Measurements from ENCODE around the gene POLR3GL. TPM values are rescaled to one million over a fixed set of nuclear protein-coding genes. Genes with fewer than 3 reads are reported as not detected.

Gene POLR3GL
- total RNA-seq, 1 donor = 12.7 TPM

DNA sequence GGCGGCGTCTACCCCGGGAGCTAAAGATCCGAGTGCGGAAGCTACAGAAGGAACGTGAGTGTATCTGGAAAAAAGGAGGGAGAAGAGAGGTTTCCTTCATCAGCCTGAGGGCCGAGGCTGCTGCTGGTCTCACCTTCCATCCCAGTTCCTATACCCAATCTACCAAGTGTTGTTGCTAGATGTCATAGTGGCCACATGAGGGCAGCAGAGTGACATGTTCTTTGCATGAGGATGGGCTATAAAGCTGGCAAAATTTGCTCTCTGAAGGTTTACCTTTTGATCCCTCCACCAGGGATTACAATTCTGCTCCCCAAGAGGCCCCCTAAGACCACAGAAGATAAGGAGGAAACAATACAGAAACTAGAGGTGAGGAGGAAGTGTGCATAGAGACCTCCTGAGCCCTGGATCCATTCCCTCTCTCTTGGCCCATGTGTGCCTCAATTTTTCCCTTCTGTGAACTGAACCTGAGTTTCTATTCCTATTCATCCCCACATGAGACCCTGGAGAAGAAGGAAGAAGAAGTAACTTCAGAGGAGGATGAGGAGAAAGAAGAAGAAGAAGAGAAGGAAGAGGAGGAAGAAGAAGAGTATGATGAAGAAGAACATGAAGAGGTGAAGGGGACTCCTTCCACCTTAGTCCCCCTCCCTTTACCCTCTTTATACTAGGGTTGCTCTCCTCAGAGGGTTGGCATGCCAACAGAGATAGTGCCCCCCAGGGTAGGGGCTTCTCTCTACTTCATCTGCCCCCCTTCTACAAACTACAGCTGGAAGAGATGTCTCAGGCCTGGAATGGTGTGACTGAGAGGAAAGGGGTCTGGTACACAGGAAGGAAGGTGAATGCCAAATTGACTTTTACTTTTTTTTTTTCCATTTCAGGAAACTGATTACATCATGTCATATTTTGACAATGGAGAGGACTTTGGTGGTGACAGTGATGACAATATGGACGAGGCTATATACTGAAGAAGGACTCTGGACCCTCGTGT lies 13.3 kb downstream of the POLR3GL start:
- Histone ChIP-seq H3K4me3 (ENCODE audit: low read length) (no peak overlapping the region), H3K27me3 (ENCODE audit: insufficient read depth, low read length) (no peaks in the 10 kb centered on the region), H3K9me3 (ENCODE audit: low read depth, low read length) (no peaks in the 10 kb centered on the region)

DNA sequence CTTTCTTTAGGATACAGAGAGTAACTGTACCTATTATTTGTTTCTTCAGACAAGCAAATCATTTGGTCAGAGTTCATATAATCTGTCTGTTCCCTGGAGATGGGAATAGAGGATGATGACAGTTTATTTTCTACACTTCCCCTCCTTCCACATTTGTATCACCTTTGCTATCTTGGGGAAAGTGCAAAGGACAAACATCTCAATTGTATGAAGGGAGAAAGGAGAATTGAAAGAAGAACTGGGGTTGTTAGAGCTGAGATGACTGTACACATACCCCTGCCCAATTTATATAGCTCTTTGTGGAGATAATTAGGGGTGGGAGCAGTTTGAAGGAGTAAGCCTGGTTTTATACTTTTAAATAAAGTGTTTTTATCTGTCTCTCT lies 14.0 kb downstream of the POLR3GL start:
- H3K27me3 ChIP-seq (ENCODE audit: insufficient read depth, low read length) = no peaks in the 10 kb centered on the region
- peaks cover 66% of the 10 kb centered on the region for H3K4me1 ChIP-seq (ENCODE audit: insufficient read depth, low read length)
- H3K9me3 ChIP-seq (ENCODE audit: low read depth, low read length) = no peaks in the 10 kb centered on the region
- H3K4me3 ChIP-seq (ENCODE audit: low read length) = peak overlapping the region; percentile 0

More for the DNA sequence above, 13.3 kb downstream of the POLR3GL start:
- peaks cover 59% of the 10 kb centered on the region for H3K4me1 ChIP-seq (ENCODE audit: insufficient read depth, low read length)

DNA sequence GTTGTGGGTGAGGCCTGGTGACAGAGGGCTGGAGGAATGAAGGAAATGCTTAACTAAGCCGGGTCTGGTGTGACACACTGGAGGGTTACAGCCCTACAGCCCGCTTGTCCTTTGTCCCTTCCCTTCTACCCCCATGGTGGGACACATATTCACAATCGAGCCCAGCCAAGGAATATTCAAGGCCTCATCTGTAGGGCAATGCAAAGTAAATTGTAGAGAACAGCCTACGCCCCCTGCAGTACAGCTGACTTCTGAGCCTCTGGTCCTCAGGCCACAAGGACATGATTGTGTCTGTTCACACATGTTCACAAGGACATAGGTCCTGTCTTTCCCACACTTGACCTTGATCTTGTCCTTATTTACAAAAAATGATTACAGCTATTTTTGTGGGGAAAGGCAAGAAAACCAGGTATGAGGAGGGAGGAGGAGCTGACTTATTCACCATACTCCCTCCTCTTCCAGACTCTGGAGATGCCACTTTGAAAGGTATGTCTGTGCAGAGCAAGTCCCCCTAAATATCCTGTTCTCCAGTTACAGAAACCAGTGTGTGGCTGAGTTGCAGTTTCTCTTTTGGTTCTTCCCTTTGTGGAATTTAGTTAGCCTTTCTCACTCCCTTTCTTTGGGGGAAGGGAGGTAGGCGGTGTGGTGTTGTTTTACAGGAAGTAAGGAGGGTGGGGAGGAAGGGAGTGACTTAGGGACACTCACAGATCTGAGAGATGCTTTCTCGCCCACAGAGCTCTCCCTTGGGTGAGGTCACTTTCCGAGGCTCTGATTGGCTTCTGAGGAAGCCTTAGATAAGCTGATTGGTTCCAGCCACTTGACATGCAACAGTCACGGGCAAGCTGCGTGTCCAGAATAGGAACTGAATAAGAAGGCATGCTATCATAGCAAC lies 14.6 kb downstream of the POLR3GL start:
- H3K4me3 ChIP-seq (ENCODE audit: low read length) = peak overlapping the region; percentile 0

DNA sequence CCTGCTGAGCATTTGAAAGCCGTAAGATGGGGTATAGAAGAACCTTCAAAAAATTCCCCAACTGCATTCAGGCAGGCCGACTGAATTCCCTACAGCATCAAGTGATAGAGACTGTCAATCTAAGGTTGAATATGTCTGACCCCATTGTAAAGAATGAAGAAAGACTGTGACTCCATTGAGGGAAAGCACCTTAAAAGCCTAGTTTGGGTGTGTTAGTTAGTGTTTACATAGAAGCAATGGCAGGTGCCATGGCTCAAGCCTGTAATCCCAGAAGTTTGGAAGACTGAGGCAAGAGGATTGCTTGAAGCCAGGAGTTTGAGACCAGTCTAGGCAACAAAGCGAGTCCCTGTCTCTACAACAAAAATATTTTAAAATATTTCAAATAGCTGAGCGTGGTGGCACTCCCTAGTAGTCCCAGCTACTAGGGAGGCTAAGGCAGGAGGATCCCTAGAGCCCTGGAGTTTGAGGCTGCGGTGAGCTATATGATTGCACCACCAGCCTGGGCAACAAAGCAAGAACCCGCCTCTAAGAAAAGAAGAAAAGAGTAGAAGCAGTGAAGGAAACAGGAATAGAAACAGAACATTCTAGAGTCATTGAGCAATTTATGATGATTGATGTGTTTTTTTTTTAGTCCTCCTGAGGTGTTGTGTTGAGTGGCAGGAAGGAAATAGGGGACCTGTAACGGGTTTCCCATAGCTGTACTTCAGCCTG lies 15.4 kb downstream of the POLR3GL start:
- Histone ChIP-seq H3K4me3 (ENCODE audit: low read length) (peak overlapping the region; percentile 20), H3K4me1 (ENCODE audit: insufficient read depth, low read length) (peaks cover 80% of the 10 kb centered on the region), H3K9me3 (ENCODE audit: low read depth, low read length) (no peaks in the 10 kb centered on the region), H3K27me3 (ENCODE audit: insufficient read depth, low read length) (no peaks in the 10 kb centered on the region)

More for the DNA sequence above, 14.6 kb downstream of the POLR3GL start:
- Histone ChIP-seq H3K4me1 (ENCODE audit: insufficient read depth, low read length) (peaks cover 72% of the 10 kb centered on the region), H3K27me3 (ENCODE audit: insufficient read depth, low read length) (no peaks in the 10 kb centered on the region), H3K9me3 (ENCODE audit: low read depth, low read length) (no peaks in the 10 kb centered on the region)

DNA sequence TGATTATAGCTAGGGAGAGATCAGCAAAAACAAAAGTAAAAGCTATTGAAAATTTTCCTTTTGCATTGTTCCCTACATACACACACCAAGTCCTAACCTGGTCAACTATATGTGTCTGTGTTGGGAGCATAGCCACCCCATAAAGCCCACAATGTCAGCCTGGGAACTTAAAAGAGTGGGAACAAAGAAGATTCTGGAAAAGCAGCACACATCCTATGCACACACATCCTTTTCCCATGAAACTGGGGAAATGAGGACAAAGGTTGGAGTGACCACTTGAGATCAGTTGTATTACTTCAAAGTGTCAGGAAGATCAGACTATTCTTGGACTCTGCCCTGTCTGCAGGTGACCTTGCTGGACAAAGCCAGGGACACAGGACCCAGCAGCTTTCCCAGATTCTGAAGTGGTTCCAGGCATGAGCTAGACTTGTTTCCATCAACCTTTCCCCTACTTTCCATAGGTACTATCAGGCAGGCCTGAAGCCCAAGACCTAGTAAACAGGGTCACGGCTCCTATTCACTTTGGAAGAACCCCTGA lies 16.0 kb downstream of the POLR3GL start:
- H3K4me1 ChIP-seq (ENCODE audit: insufficient read depth, low read length) = peaks cover 87% of the 10 kb centered on the region
- H3K4me3 ChIP-seq (ENCODE audit: low read length) = no peak overlapping the region
- no peaks in the 10 kb centered on the region for H3K27me3 ChIP-seq (ENCODE audit: insufficient read depth, low read length)
- no peaks in the 10 kb centered on the region for H3K9me3 ChIP-seq (ENCODE audit: low read depth, low read length)

DNA sequence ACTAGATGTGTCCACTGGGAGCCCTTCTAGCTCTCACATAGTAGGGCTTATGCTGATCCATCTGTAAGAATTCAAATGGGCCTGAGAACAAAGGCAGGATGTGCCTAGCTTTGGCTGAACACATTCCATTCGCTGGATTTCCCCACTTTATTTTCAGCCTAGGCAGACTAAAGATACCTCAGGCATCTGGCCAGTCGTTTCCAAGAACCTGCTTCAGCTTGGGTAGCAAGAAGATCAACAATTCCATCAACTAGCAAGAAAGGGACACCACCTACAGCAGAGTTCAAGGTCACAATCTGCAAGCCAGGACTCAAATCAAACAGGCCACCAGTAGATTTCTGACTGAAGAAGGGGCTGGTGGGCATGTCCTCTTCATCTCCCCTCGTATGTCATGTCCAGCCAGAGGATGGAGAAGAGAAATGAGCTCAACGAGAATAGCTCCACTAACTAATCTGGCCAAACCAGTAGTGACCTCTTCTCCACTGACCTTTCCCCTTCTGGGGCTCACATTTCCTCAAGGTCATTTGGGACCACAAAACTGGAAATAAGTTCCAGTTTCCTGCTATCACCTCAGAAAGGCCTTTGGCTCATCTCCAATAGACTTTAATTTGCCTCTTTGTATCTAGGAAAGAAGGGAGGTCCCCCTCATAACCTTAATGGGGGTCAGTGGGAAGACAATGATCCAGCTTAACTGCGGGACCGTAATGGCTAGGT lies 17.7 kb downstream of the POLR3GL start:
- H3K4me3 ChIP-seq (ENCODE audit: low read length) = no peak overlapping the region
- no peaks in the 10 kb centered on the region for H3K9me3 ChIP-seq (ENCODE audit: low read depth, low read length)
- H3K27me3 ChIP-seq (ENCODE audit: insufficient read depth, low read length) = no peaks in the 10 kb centered on the region
- peaks cover 97% of the 10 kb centered on the region for H3K4me1 ChIP-seq (ENCODE audit: insufficient read depth, low read length)

DNA sequence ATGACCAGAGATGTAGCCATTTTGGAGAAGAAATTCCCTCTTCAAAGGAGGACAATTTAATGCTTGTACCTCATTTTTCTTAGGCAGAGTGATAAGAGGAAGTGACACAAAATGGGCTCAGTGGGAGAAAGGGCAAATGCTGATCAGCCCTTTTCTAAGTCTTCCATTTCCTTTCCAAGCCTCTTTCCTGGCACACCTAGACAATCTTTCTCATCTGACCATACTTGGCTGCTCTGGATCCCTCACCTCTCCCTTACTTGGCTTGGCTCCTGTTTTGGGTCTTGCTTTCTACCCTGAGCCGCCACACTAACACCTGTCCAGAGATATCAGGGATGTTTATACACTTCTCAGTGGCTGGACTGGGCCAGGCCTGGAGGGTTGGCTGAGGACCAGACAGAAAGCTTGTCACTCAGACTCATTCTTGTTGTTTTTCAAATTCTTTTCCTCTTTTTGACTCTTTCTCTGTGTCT lies 18.8 kb downstream of the POLR3GL start:
- no peak overlapping the region for H3K4me3 ChIP-seq (ENCODE audit: low read length)
- peaks cover 97% of the 10 kb centered on the region for H3K4me1 ChIP-seq (ENCODE audit: insufficient read depth, low read length)
- H3K27me3 ChIP-seq (ENCODE audit: insufficient read depth, low read length) = no peaks in the 10 kb centered on the region
- H3K9me3 ChIP-seq (ENCODE audit: low read depth, low read length) = no peaks in the 10 kb centered on the region

DNA sequence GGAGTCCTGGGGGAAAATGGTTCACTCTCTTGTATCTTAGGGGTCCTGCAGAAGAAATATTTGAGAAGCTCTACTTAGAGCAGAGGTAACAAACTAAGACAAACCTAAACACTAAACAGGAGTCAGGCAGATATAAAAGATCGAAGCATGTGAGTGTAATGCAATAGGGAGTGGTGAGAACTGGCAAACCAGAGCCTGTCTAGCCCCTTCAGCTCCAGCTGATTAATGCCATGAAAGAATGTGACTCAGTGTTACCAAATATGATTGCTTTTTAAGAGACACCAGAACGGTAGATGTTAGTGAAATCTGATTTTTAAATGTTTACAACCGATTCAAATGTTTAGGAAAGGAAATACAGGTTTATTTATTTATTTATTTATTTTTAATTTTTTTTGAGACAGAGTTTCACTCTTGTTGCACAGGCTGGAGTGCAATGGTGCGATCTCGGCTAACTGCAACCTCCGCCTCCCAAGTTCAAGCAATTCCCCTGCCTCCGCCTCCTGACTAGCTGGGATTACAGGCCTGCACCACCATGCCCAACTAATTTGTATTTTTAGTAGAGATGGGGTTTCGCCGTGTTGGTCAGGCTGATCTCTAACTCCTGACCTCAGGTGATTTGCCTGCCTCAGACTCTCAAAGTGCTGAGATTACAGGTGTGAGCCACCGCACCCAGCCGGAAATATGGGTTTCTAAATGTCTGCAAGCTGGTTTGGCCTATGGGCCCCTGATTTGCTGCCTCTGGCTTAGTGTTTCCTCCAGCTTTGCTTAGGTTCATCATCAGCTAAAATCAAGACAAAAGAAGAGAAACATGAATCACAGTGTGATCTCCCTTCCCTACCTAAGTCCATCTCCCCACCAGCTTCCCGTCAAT lies 19.7 kb downstream of the POLR3GL start:
- H3K4me3 ChIP-seq (ENCODE audit: low read length) = no peak overlapping the region
- H3K4me1 ChIP-seq (ENCODE audit: insufficient read depth, low read length) = peaks cover 96% of the 10 kb centered on the region
- no peaks in the 10 kb centered on the region for H3K27me3 ChIP-seq (ENCODE audit: insufficient read depth, low read length)
- H3K9me3 ChIP-seq (ENCODE audit: low read depth, low read length) = no peaks in the 10 kb centered on the region

DNA sequence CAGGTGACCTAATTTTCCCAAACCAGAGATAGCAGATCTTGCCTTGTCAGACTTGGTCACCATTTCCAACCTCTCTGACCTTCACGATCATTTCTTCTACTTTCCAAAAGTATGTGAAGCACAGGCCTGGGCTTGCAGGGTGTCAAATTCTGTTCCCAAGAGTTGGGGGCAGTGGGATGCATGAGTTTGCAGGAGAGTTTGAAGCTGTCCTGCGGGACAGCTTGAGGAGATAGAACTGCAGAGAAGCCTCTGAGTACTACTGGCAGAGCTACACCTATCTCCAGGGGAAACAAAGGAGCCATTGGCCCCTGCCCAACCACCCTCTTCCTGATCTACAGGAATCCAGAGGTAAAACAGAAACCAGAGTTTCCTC lies 20.6 kb downstream of the POLR3GL start:
- no peak overlapping the region for H3K4me3 ChIP-seq (ENCODE audit: low read length)
- H3K4me1 ChIP-seq (ENCODE audit: insufficient read depth, low read length) = peaks cover 86% of the 10 kb centered on the region
- no peaks in the 10 kb centered on the region for H3K9me3 ChIP-seq (ENCODE audit: low read depth, low read length)
- H3K27me3 ChIP-seq (ENCODE audit: insufficient read depth, low read length) = no peaks in the 10 kb centered on the region

DNA sequence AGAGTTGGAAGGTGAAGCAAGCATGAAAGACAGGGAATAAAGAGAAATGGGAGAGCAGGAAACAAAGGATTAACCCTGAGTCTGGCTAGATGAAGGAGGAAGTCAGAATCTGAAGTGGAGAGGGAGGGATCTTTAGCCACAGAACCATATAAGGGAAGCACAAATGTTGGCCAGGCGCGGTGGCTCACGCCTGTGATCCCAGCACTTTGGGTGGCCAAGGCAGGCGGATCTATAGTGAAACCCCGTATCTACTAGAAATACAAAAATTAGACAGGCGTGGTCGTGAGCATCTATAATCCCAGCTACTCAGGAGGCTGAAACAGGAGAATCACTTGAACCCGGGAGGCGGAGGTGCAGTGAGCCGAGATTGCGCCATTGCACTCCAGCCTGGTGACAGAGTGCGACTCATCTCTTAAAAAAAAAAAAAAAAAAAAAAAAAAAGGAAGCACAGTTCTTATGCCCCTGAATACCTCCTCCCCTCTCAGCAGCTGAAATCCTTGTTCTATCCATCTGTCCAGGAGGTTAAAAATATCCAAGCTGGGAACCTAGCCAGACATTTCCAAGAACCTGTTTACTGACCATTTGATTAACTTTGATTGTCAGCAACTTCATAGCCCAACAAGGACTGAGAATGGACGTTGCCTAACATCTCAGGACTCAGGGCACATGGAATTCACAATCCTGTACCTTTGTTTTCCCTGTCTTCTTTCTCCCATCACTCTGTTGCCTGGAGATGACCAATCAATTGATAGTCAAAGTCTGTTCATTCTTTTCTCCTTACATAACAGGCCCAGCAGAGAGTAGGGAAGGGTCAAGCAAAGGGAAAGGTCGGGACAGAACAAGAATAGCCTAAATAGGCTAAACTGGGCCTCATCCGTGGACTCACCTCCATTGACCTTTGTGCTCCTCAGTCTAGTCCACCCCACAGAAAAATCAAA lies 21.3 kb downstream of the POLR3GL start:
- Histone ChIP-seq H3K4me3 (ENCODE audit: low read length) (no peak overlapping the region), H3K27me3 (ENCODE audit: insufficient read depth, low read length) (no peaks in the 10 kb centered on the region), H3K4me1 (ENCODE audit: insufficient read depth, low read length) (peaks cover 81% of the 10 kb centered on the region), H3K9me3 (ENCODE audit: low read depth, low read length) (no peaks in the 10 kb centered on the region)

DNA sequence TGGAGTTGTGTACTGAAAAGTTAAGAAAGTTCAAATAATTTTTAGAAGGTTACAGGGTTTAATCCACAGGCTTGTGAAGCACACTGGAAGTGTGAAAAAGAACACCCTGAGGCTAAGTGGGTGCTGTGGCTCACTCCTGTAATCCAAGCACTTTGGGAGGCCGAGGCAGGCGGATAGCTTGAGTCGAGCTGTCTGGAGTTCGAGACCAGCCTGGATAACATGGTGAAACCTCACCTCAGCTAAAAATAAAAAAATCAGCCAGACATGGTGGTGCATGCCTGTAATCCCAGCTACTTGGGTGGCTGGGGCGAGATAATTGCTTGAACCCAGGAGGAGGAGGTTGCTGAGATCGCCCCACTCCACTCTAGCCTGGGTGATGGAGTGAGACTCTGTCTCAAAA lies 22.1 kb downstream of the POLR3GL start:
- H3K9me3 ChIP-seq (ENCODE audit: low read depth, low read length) = no peaks in the 10 kb centered on the region
- H3K27me3 ChIP-seq (ENCODE audit: insufficient read depth, low read length) = no peaks in the 10 kb centered on the region
- H3K4me3 ChIP-seq (ENCODE audit: low read length) = no peak overlapping the region
- H3K4me1 ChIP-seq (ENCODE audit: insufficient read depth, low read length) = peaks cover 80% of the 10 kb centered on the region

DNA sequence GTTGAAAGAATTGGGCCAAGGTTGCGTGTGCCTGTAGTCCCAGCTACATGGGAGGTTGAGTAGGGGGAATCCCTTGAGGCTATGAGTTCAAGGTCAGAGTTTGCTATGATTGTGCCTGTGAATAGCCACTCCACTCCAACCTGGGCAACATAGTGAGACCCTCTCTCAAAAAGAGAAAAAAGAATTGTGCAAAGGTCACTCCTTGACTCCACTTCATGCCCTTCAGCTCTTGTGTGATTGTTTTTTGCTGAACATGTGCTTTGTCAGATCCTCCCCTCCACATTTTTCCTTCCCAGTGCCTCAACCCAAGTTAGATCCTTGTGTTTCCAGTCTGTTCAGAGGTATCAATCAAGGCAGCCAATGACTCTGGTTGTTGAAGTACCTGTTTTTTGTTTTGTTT lies 23.4 kb downstream of the POLR3GL start:
- Histone ChIP-seq H3K27me3 (ENCODE audit: insufficient read depth, low read length) (no peaks in the 10 kb centered on the region), H3K9me3 (ENCODE audit: low read depth, low read length) (no peaks in the 10 kb centered on the region), H3K4me3 (ENCODE audit: low read length) (no peak overlapping the region), H3K4me1 (ENCODE audit: insufficient read depth, low read length) (peaks cover 80% of the 10 kb centered on the region)

Measured in mononuclear cell (primary cell).